Upper lobe of right lung (tissue), 1 donor: ENCODE data around the gene KIAA1210. TPM values are rescaled to one million over a fixed set of nuclear protein-coding genes. Genes with fewer than 3 reads are reported as not detected.

Experiments used
- ATAC-seq: fragments of 200-7000 bp; cut with Tn5 transposase; one replicate; pipeline ENCODE4 v1.9.1; 2020; ENCODE audit warnings: mild to moderate bottlenecking, moderate library complexity
- DNase-seq: peaks from one replicate; pipeline ENCODE4 v3.0.0-alpha.2; 2020
- H3K27ac ChIP-seq: fragments of 200-600 bp; one replicate; pipeline ENCODE4 v1.8.0; 2022
- H3K27me3 ChIP-seq: fragments of 200-600 bp; one replicate; pipeline ENCODE4 v1.8.0; 2022; ENCODE audit warnings: mild to moderate bottlenecking
- H3K36me3 ChIP-seq: fragments of 200-600 bp; one replicate; pipeline ENCODE4 v1.8.0; 2022
- H3K4me1 ChIP-seq: fragments of 200-600 bp; one replicate; pipeline ENCODE4 v1.8.0; 2022
- H3K4me3 ChIP-seq: fragments of 200-600 bp; one replicate; pipeline ENCODE4 v1.8.0; 2022; ENCODE audit warnings: mild to moderate bottlenecking
- H3K9me3 ChIP-seq: fragments of 200-600 bp; one replicate; pipeline ENCODE4 v1.8.0; 2022
- intact Hi-C: fragments of 100-400 bp; cut with DNase I; formaldehyde crosslinking; loops from one replicate; pipeline ENCODE4 v1.11.0; 2022
- total RNA-seq: library from RNA; stranded (reverse); fragmentation: NEBNext Ultra II Directional; extraction: Animal tissue kit (Norgen Biotek cat#: 25700); gene quantifications from one replicate; pipeline ENCODE4 v1.2.1, GENCODE V29; 2021
- TF ChIP-seq, protein P1 (sequence below): fragments of 200-600 bp; IDR thresholded peaks from one replicate; pipeline ENCODE4 v1.8.0; 2022; ENCODE audit warnings: antibody characterized with exemption
- donor health status: DM: no; HTN: yes; CAD: no; lungs with severe emphysema.

Gene KIAA1210
- total RNA-seq, 1 donor from 2014 or later = not detected

DNA sequence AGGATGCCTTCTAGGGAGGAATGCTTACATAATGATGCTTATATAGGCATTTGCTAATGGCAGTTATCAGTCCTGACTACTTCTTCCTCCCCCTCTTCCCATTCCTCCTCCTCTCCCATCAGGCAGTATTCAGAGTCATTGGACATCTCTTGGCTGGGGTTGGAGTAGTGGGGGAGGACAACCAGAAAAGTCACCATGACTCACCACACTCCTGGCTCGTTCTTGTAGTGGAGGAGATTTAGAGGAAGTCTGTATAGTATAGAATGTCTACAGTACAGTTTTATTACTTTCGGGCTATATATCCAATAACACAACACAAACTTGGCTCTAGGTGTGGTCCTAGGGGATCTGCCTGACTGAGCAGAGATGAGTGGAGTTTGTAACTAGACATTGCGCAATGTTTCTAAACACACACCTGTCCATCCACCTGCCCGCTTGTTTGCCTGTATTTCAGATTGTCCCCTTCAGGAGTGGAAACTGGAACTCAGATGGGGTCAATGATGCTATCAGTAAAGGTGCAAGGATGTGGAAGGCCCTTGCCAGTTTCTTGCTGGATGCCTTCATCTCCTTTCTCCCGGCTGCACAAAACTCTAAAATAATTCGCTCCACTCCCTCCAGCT is 27.9 kb upstream of the KIAA1210 start:
- TF ChIP-seq, protein P1, sequence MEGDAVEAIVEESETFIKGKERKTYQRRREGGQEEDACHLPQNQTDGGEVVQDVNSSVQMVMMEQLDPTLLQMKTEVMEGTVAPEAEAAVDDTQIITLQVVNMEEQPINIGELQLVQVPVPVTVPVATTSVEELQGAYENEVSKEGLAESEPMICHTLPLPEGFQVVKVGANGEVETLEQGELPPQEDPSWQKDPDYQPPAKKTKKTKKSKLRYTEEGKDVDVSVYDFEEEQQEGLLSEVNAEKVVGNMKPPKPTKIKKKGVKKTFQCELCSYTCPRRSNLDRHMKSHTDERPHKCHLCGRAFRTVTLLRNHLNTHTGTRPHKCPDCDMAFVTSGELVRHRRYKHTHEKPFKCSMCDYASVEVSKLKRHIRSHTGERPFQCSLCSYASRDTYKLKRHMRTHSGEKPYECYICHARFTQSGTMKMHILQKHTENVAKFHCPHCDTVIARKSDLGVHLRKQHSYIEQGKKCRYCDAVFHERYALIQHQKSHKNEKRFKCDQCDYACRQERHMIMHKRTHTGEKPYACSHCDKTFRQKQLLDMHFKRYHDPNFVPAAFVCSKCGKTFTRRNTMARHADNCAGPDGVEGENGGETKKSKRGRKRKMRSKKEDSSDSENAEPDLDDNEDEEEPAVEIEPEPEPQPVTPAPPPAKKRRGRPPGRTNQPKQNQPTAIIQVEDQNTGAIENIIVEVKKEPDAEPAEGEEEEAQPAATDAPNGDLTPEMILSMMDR = no peak
- Histone ChIP-seq H3K36me3 (no peaks in the 10 kb centered on the region), H3K9me3 (no peaks in the 10 kb centered on the region), H3K27ac (no peak overlapping the region), H3K4me1 (no peaks in the 10 kb centered on the region), H3K27me3 (no peaks in the 10 kb centered on the region), H3K4me3 (no peak overlapping the region)
- ATAC-seq = no peak
- DNase-seq = no peak
- intact Hi-C loops = no loop called here

DNA sequence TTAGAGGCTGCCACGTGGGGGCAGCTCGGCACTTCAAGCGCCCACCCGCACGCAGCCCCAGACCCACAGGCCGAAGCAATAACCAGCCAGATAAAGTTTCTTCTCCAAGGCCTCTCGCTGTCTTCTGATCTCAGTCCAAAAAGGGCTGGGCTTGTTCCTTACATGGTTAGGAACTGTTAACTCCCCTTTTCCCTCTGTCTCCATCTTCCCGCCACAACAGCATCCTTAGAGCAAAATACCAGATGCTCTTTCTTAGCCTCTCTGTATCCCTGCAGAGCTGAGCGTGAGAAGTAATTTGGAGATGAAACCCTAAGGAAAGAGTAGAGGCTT is 23.4 kb upstream of the KIAA1210 start:
- TF ChIP-seq, protein P1 = no peak
- H3K4me1 ChIP-seq = no peaks in the 10 kb centered on the region
- no peaks in the 10 kb centered on the region for H3K36me3 ChIP-seq
- intact Hi-C loops = no loop called here
- H3K27me3 ChIP-seq = no peaks in the 10 kb centered on the region
- H3K4me3 ChIP-seq = no peak overlapping the region
- ATAC-seq = no peak
- no peak overlapping the region for H3K27ac ChIP-seq
- no peaks in the 10 kb centered on the region for H3K9me3 ChIP-seq
- DNase-seq = no peak

DNA sequence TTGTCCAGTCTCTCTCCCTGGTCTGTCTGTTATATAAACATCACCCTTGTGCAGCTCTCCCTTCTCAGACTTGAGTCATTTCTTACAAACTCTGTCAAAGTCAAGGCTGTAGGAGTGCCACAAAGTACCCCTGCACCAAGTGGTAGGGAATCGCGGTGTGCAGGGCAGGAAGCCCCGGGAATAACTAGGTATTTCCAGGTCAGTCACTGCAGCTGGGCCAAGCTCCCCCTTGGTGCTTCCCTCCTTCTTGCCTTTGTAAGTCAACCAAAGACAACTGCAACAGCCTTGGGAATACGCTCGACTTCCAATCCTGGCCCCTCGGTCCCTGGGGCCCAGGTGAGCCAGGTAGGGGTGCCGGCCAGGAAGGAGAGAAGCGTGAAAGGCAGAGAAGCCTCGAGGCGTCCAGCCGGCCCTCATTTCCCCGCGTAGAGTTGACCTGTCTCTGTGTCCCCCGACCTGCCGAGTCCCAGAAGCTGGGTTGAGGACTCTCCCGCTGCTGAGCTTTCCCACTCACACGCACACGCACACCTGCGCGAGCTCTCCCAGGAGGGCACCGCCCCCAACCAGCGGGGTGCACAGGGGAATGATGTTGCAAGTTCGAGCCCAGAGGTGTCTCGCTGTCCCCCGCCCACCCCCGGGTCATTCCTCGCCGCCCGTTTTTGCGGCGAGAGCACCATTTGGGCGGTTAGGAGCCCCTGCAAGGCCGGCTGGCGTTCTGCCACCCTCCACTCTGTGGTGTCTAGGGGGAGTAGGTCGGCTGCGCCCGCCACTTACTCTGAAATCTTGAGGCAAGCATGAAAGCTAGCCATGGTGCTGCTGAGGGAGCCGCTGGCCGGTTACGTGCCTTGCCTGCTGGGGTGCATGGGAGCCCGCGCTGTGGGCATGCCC is 22.8 kb upstream of the KIAA1210 start:
- Histone ChIP-seq H3K9me3 (no peaks in the 10 kb centered on the region), H3K27ac (no peak overlapping the region), H3K4me3 (no peak overlapping the region), H3K36me3 (no peaks in the 10 kb centered on the region), H3K4me1 (no peaks in the 10 kb centered on the region), H3K27me3 (no peaks in the 10 kb centered on the region)
- ATAC-seq = no peak
- DNase-seq = no peak
- intact Hi-C loops = no loop called here
- TF ChIP-seq, protein P1 = no peak

DNA sequence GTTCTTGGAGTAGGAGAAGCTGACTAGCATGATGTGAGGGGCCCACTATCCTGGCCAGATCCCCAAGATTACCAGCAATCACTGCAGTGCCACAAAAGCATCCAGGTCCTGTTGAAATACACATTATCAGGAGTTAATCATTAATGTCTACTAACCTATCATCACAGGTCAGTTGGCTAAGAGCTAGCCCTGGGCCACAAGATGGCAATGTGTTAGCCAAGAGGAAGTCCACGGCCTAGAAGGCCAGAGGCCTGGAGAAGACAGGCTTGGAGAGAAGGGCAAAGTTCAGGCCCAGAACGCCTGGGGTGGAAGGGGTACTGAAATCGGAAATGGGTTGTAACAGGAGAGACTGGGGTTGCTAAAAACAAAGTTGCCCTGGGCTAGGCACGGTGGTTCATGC is 19.9 kb upstream of the KIAA1210 start:
- no peaks in the 10 kb centered on the region for H3K9me3 ChIP-seq
- no peak for DNase-seq
- no peak overlapping the region for H3K4me3 ChIP-seq
- no peak overlapping the region for H3K27ac ChIP-seq
- no peaks in the 10 kb centered on the region for H3K27me3 ChIP-seq
- TF ChIP-seq, protein P1 = no peak
- H3K4me1 ChIP-seq = no peaks in the 10 kb centered on the region
- no peak for ATAC-seq
- no peaks in the 10 kb centered on the region for H3K36me3 ChIP-seq
- intact Hi-C loops = no loop called here

DNA sequence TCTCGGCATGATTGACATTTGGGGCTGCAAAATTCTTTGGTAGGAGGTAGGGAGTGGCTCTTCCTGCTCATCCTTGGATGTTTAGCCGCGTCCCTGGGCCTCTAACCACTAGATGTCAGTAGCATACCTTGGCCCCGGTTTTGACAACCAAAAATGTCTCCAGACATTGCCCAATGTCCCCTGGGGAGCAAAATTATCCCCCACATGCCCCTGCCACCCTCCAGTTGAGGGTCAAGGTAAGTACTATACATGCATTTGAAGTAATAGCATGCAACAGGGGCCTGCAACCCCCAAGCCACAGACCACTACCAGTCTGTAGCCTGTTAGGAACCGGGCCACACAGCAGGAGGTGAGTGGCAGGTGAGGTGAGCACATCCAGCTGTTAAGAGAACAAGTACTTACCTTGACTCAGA is 17.6 kb upstream of the KIAA1210 start:
- Histone ChIP-seq H3K4me1 (no peaks in the 10 kb centered on the region), H3K36me3 (no peaks in the 10 kb centered on the region), H3K27ac (no peak overlapping the region), H3K27me3 (no peaks in the 10 kb centered on the region), H3K9me3 (no peaks in the 10 kb centered on the region), H3K4me3 (no peak overlapping the region)
- TF ChIP-seq, protein P1 = no peak
- intact Hi-C loops = no loop called here
- DNase-seq (no peak), ATAC-seq (no peak)
